HepG2 (cell line): ENCODE measurements around the gene NOL4L. TPM values are rescaled to one million over a fixed set of nuclear protein-coding genes. Genes with fewer than 3 reads are reported as not detected.

Experiments used
- ASH2L ChIP-seq: fragments of 300-600, 200-600 bp; sonication (generic); IDR thresholded peaks from 2 replicates; pipeline ENCODE4 v1.7.0; 2017; ENCODE audit warnings: low read depth, mild to moderate bottlenecking, moderate library complexity, mixed read lengths, low read length; ENCODE audit not compliant: insufficient read length
- FOXJ3 ChIP-seq: sonication (generic); formaldehyde crosslinking; IDR thresholded peaks from 2 replicates; pipeline ENCODE4 v1.4.0; 2020; ENCODE audit warnings: missing genetic modification reagents, mild to moderate bottlenecking, borderline replicate concordance
- ISL2 ChIP-seq: sonication (generic); formaldehyde crosslinking; IDR thresholded peaks from 2 replicates; pipeline ENCODE4 v1.5.0; 2020; ENCODE audit warnings: missing genetic modification reagents
- JUN ChIP-seq: sonication (generic); formaldehyde crosslinking; IDR thresholded peaks from 2 replicates; pipeline ENCODE4 v1.4.0; 2020; ENCODE audit warnings: mild to moderate bottlenecking, missing genetic modification reagents
- KMT2A ChIP-seq: sonication (generic); formaldehyde crosslinking; IDR thresholded peaks from 2 replicates; pipeline ENCODE4 v1.4.0; 2020; ENCODE audit warnings: missing genetic modification reagents
- PCBP1 ChIP-seq: fragments of 200-400 bp; formaldehyde crosslinking; IDR thresholded peaks from 2 replicates; pipeline ENCODE4 v1.6.1; 2017; ENCODE audit warnings: mild to moderate bottlenecking, low read depth, low read length, borderline replicate concordance
- POLR2A ChIP-seq, 2 experiments: IDR thresholded peaks; 2 replicates each; pipeline ENCODE4 v1.6.1; 2011; ENCODE audit warnings: low read depth in 2 of 2, low read length in 2 of 2, mild to moderate bottlenecking in 1 of 2, moderate library complexity in 1 of 2; ENCODE audit not compliant: insufficient read depth in 1 of 2
- PRDM15 ChIP-seq: sonication (generic); formaldehyde crosslinking; IDR thresholded peaks from 2 replicates; pipeline ENCODE4 v1.4.0; 2020; ENCODE audit warnings: missing genetic modification reagents
- SIX1 ChIP-seq: sonication (generic); formaldehyde crosslinking; IDR thresholded peaks from 2 replicates; pipeline ENCODE4 v1.4.0; 2020; ENCODE audit warnings: missing genetic modification reagents, borderline replicate concordance
- SP1 ChIP-seq, 2 experiments: fragments of 450-650 bp in 1 of 2; sonication (generic) in 1 of 2; formaldehyde crosslinking in 1 of 2; IDR thresholded peaks; 2 replicates each; pipeline versions ENCODE4 v1.4.0 to v1.6.1; 2016 to 2020; ENCODE audit warnings: missing genetic modification reagents in 1 of 2
- THRA ChIP-seq: sonication (generic); formaldehyde crosslinking; IDR thresholded peaks from 2 replicates; pipeline ENCODE4 v1.4.0; 2020; ENCODE audit warnings: missing genetic modification reagents, borderline replicate concordance
- TRAFD1 ChIP-seq: sonication (generic); formaldehyde crosslinking; IDR thresholded peaks from 2 replicates; pipeline ENCODE4 v1.5.1; 2020; ENCODE audit warnings: missing genetic modification reagents, mild to moderate bottlenecking, borderline replicate concordance
- U2AF1 ChIP-seq: fragments of 200-400 bp; formaldehyde crosslinking; optimal IDR thresholded peaks from 2 replicates; pipeline ENCODE3; 2017; ENCODE audit warnings: mild to moderate bottlenecking, low read depth, low read length
- ZBTB37 ChIP-seq: sonication (generic); formaldehyde crosslinking; IDR thresholded peaks from 2 replicates; pipeline ENCODE4 v1.4.0; 2020; ENCODE audit warnings: mild to moderate bottlenecking, missing genetic modification reagents
- ZNF235 ChIP-seq: sonication (generic); formaldehyde crosslinking; IDR thresholded peaks from 2 replicates; pipeline ENCODE4 v1.8.1; 2023; ENCODE audit warnings: mild to moderate bottlenecking, missing genetic modification reagents, borderline replicate concordance
- ZNF614 ChIP-seq: IDR thresholded peaks from 2 replicates; pipeline ENCODE4 v1.6.1; 2018; ENCODE audit warnings: missing biosample characterization, missing genetic modification reagents, inconsistent platforms, borderline replicate concordance
- ZNF816 ChIP-seq: sonication (generic); formaldehyde crosslinking; IDR thresholded peaks from 2 replicates; pipeline ENCODE4 v1.8.0; 2022; ENCODE audit warnings: missing genetic modification reagents, mild to moderate bottlenecking, borderline replicate concordance
- polyA plus RNA-seq, 8 experiments: library from polyadenylated mRNA; depleted of rRNA in 3 of 8; stranded (reverse) in 7 of 8; unstranded in 1 of 8; fragments of >200 nt; fragmentation: Illumina TruSeq in 4 of 8; extraction: Trizol in 4 of 8; gene quantifications; 2 replicates each; pipeline versions ENCODE4 v1.2.1 to v1.2.3, GENCODE V29; 2011 to 2016; ENCODE audit warnings: low read depth in 4 of 8, missing spikeins in 1 of 8, mixed read lengths in 1 of 8; ENCODE audit not compliant: insufficient read depth in 1 of 8
- total RNA-seq, 5 experiments: library from RNA; depleted of rRNA; stranded (reverse); fragments of >200 nt; fragmentation: Illumina TruSeq; extraction: Trizol; gene quantifications; 2 replicates each; pipeline ENCODE4 v1.2.3, GENCODE V29; 2016; ENCODE audit warnings: low read depth in 1 of 5

NOL4L gene
- total and polyA plus RNA-seq, 2 of the 13 experiments (the other 11 are each of a cell fraction or from before 2014, with no cell fraction given), result 16.6 to 35.4 TPM

- TF ChIP-seq TRAFD1 (CRISPR knock-in tag), result 0 out of 2 replicates have a peak, but pooled peaks have one; percentile 85
- peak; percentile 18; the same call in 1 of the 2 replicates for TF ChIP-seq ZNF614 (CRISPR knock-in tag)
- peak; percentile 87 for TF ChIP-seq ISL2
- no peak for TF ChIP-seq JUN (CRISPR knock-in tag)
- TF ChIP-seq KMT2A (CRISPR knock-in tag), result peak; percentile 84; the same call in 1 of the 2 replicates
- peak; percentile 52; the same call in 1 of the 2 replicates for TF ChIP-seq PCBP1
- peak; percentile 83 for TF ChIP-seq ASH2L
- peak; percentile 93 for TF ChIP-seq SIX1 (CRISPR knock-in tag)
- peak; percentile 48; the same call in 1 of the 2 replicates for TF ChIP-seq PRDM15
- TF ChIP-seq ZBTB37 (CRISPR knock-in tag), result peak; percentile 36; the same call in 1 of the 2 replicates
- peak; percentile 72; the same call in 1 of the 2 replicates for TF ChIP-seq THRA (CRISPR knock-in tag)
- no peak for TF ChIP-seq SP1 (IDR thresholded peaks at IDR 0.05)
- peak; percentile 65 for TF ChIP-seq SP1 (CRISPR knock-in tag; IDR thresholded peaks at IDR 0.05)
- TF ChIP-seq POLR2A (IDR thresholded peaks at IDR 0.05; ENCODE audit: insufficient read depth in 1 of 2, low read depth in 2 of 2, low read length in 2 of 2), result peak in 1 of 2 experiments; percentile 38; a peak in 2 of 4 replicates
- peak; percentile 60; the same call in 1 of the 2 replicates for TF ChIP-seq FOXJ3 (CRISPR knock-in tag)
- peak; percentile 74 for TF ChIP-seq U2AF1
- TF ChIP-seq ZNF816, result no peak
- no peak for TF ChIP-seq ZNF235
These were observed 111.7 kb downstream of the NOL4L start (continued) for GRCh38 chr20:32473231-32474008.
